Measurements from ENCODE around the gene SPDYC.

Gene SPDYC

GRCh38 chr11:65135633-65136145 is 34.3 kb upstream of the SPDYC start:
- H3K9me2 ChIP-seq (replicated peaks; ENCODE audit: insufficient read depth, low read length), result no peaks in the 10 kb centered on the region
- TF ChIP-seq CTCF (IDR thresholded peaks at IDR 0.05; ENCODE audit: low read length) (no peak), EZH2phosphoT487 (IDR thresholded peaks at IDR 0.05; ENCODE audit: low read length) (no peak), EZH2 (optimal IDR thresholded peaks at IDR 0.05; ENCODE audit: low read depth, low read length) (no peak)
- H2AFZ ChIP-seq (ENCODE audit: low read length), result peak overlapping the region; percentile 73
- peak overlapping the region; percentile 95 for H3K4me3 ChIP-seq (ENCODE audit: low read length)
- H3K4me1 ChIP-seq (ENCODE audit: low read length), result peaks cover 15% of the 10 kb centered on the region
- peaks cover 29% of the 10 kb centered on the region for H3F3A ChIP-seq (ENCODE audit: insufficient read depth, low read length)
- peak overlapping the region; percentile 90 for H3K4me2 ChIP-seq (ENCODE audit: low read depth, low read length)
- H4K20me1 ChIP-seq (ENCODE audit: insufficient read depth, low read length), result no peaks in the 10 kb centered on the region
- peaks cover 41% of the 10 kb centered on the region for H3K79me2 ChIP-seq (ENCODE audit: low read length)
- no peaks in the 10 kb centered on the region for H3K27me3 ChIP-seq (replicated peaks; ENCODE audit: insufficient read depth, low read length)
- peak overlapping the region; percentile 99 for H3K9ac ChIP-seq (ENCODE audit: low read length)
- peak; percentile 23 for DNase-seq
- peaks cover 12% of the 10 kb centered on the region for H3K36me3 ChIP-seq (replicated peaks; ENCODE audit: insufficient read depth, low read length)
- no peaks in the 10 kb centered on the region for H3K9me3 ChIP-seq (replicated peaks; ENCODE audit: insufficient read depth, low read length)
- H3K27ac ChIP-seq (ENCODE audit: low read length), result peak overlapping the region; percentile 97; the same call in 1 of the 2 replicates

GRCh38 chr11:65136515-65137096 is 33.4 kb upstream of the SPDYC start:
- no peak for DNase-seq
- Histone ChIP-seq H3K36me3 (replicated peaks; ENCODE audit: insufficient read depth, low read length) (peaks cover 3% of the 10 kb centered on the region), H2AFZ (ENCODE audit: low read length) (no peak overlapping the region), H3K4me3 (ENCODE audit: low read length) (no peak overlapping the region), H3K9me2 (replicated peaks; ENCODE audit: insufficient read depth, low read length) (no peaks in the 10 kb centered on the region), H3K27ac (ENCODE audit: low read length) (no peak overlapping the region), H3K4me1 (ENCODE audit: low read length) (peaks cover 7% of the 10 kb centered on the region), H3F3A (ENCODE audit: insufficient read depth, low read length) (peaks cover 29% of the 10 kb centered on the region), H4K20me1 (ENCODE audit: insufficient read depth, low read length) (no peaks in the 10 kb centered on the region), H3K79me2 (ENCODE audit: low read length) (peaks cover 32% of the 10 kb centered on the region), H3K9ac (ENCODE audit: low read length) (no peak overlapping the region), H3K9me3 (replicated peaks; ENCODE audit: insufficient read depth, low read length) (no peaks in the 10 kb centered on the region), H3K27me3 (replicated peaks; ENCODE audit: insufficient read depth, low read length) (no peaks in the 10 kb centered on the region), H3K4me2 (ENCODE audit: low read depth, low read length) (no peak overlapping the region)
- TF ChIP-seq EZH2 (optimal IDR thresholded peaks at IDR 0.05; ENCODE audit: low read depth, low read length), result no peak
- no peak for TF ChIP-seq EZH2phosphoT487 (IDR thresholded peaks at IDR 0.05; ENCODE audit: low read length)
- no peak for TF ChIP-seq CTCF (IDR thresholded peaks at IDR 0.05; ENCODE audit: low read length)

GRCh38 chr11:65141896-65142494 is 28.0 kb upstream of the SPDYC start:
- TF ChIP-seq CTCF (IDR thresholded peaks at IDR 0.05; ENCODE audit: low read length) (no peak), EZH2 (optimal IDR thresholded peaks at IDR 0.05; ENCODE audit: low read depth, low read length) (no peak), EZH2phosphoT487 (IDR thresholded peaks at IDR 0.05; ENCODE audit: low read length) (no peak)
- Histone ChIP-seq H3K4me3 (ENCODE audit: low read length) (no peak overlapping the region), H4K20me1 (ENCODE audit: insufficient read depth, low read length) (no peaks in the 10 kb centered on the region), H3K79me2 (ENCODE audit: low read length) (no peaks in the 10 kb centered on the region), H3K27ac (ENCODE audit: low read length) (no peak overlapping the region), H3K9me3 (replicated peaks; ENCODE audit: insufficient read depth, low read length) (no peaks in the 10 kb centered on the region), H3F3A (ENCODE audit: insufficient read depth, low read length) (no peaks in the 10 kb centered on the region), H3K9ac (ENCODE audit: low read length) (no peak overlapping the region), H3K36me3 (replicated peaks; ENCODE audit: insufficient read depth, low read length) (no peaks in the 10 kb centered on the region), H2AFZ (ENCODE audit: low read length) (no peak overlapping the region), H3K4me1 (ENCODE audit: low read length) (no peaks in the 10 kb centered on the region), H3K9me2 (replicated peaks; ENCODE audit: insufficient read depth, low read length) (no peaks in the 10 kb centered on the region), H3K4me2 (ENCODE audit: low read depth, low read length) (no peak overlapping the region), H3K27me3 (replicated peaks; ENCODE audit: insufficient read depth, low read length) (no peaks in the 10 kb centered on the region)
- no peak for DNase-seq

All from MM.1S (cell line).